IMR-90 (cell line): ENCODE data around the gene PRSS58. TPM values are rescaled to one million over a fixed set of nuclear protein-coding genes. Genes with fewer than 3 reads are reported as not detected.

ENCODE experiments used
- ATAC-seq: fragments of 200-7000 bp; cut with Tn5 transposase; 2 replicates; pipeline ENCODE4 v1.9.1; 2020; ENCODE audit warnings: low read depth, mild to moderate bottlenecking, moderate library complexity
- Bru-seq: library from RNA; stranded (reverse); fragments of 400-500 nt; gene quantifications from one replicate; lab custom pipeline; 2021; lab: Mats Ljungman, UMichigan
- BruChase-seq, 2 experiments: library from RNA; stranded (reverse); fragments of 400-500 nt; gene quantifications; one replicate each; lab custom pipeline; 2021; lab: Mats Ljungman, UMichigan
- BruUV-seq: library from RNA; stranded (reverse); fragments of 400-500 nt; replicated peaks from 2 replicates; lab custom pipeline; 2021; lab: Mats Ljungman, UMichigan
- CTCF ChIA-PET: fragments of 300-600 bp; formaldehyde crosslinking; extraction: SDS; loops from one replicate; lab custom pipeline; 2021; ENCODE audit warnings: antibody characterized with exemption; lab: Yijun Ruan, JAX
- POLR2A ChIA-PET: fragments of 300-600 bp; sonication (Branson Sonifier 250); formaldehyde crosslinking; loops from one replicate; lab custom pipeline; 2022; ENCODE audit warnings: antibody characterized with exemption; ENCODE audit not compliant: unreplicated experiment; lab: Charles Lee
- DNase-seq: peaks from one replicate; pipeline ENCODE4 v3.0.0; 2013
- H2AFZ ChIP-seq: replicated peaks from 2 replicates; pipeline ENCODE3; 2013; ENCODE audit warnings: low read length, mild to moderate bottlenecking; ENCODE audit not compliant: poor library complexity
- H2AK5ac ChIP-seq: 2 replicates; pipeline ENCODE4 v1.6.1; 2013; ENCODE audit warnings: low read depth, low read length, inconsistent platforms
- H2AK9ac ChIP-seq: replicated peaks from 2 replicates; pipeline ENCODE3; 2013; ENCODE audit warnings: mild to moderate bottlenecking, low read depth, low read length, moderate library complexity; ENCODE audit not compliant: poor library complexity
- H2BK120ac ChIP-seq: 2 replicates; pipeline ENCODE4 v1.6.1; 2013; ENCODE audit warnings: low read depth, low read length, inconsistent platforms
- H2BK15ac ChIP-seq: 3 replicates; pipeline ENCODE4 v1.6.1; 2013; ENCODE audit warnings: low read depth, low read length, inconsistent platforms
- H2BK20ac ChIP-seq: 2 replicates; pipeline ENCODE4 v1.6.1; 2013; ENCODE audit warnings: low read depth, mild to moderate bottlenecking, inconsistent platforms, low read length, moderate library complexity
- H2BK5ac ChIP-seq: 2 replicates; pipeline ENCODE4 v1.6.1; 2013; ENCODE audit warnings: mild to moderate bottlenecking, low read depth, low read length, inconsistent platforms; ENCODE audit not compliant: poor library complexity, severe bottlenecking
- H3K14ac ChIP-seq: replicated peaks from 2 replicates; pipeline ENCODE4 v1.6.1; 2013; ENCODE audit warnings: low read depth, low read length, inconsistent platforms
- H3K18ac ChIP-seq: 2 replicates; pipeline ENCODE4 v1.6.1; 2013; ENCODE audit warnings: low read depth, low read length, control low read depth
- H3K23ac ChIP-seq: 2 replicates; pipeline ENCODE4 v1.6.1; 2013; ENCODE audit warnings: low read depth, low read length, inconsistent platforms
- H3K27ac ChIP-seq: 2 replicates; pipeline ENCODE4 v1.5.1; 2013; ENCODE audit warnings: mild to moderate bottlenecking, control low read depth, low read length; ENCODE audit not compliant: insufficient read depth
- H3K27me3 ChIP-seq: 2 replicates; pipeline ENCODE4 v1.6.1; 2013; ENCODE audit warnings: low read length; ENCODE audit not compliant: control insufficient read depth, insufficient read depth
- H3K36me3 ChIP-seq: 2 replicates; pipeline ENCODE4 v1.6.1; 2013; ENCODE audit warnings: low read length, mixed read lengths; ENCODE audit not compliant: control insufficient read depth, insufficient read depth
- H3K4ac ChIP-seq: 2 replicates; pipeline ENCODE4 v1.6.1; 2013; ENCODE audit warnings: low read depth, low read length, inconsistent platforms
- H3K4me1 ChIP-seq: 2 replicates; pipeline ENCODE4 v1.6.1; 2013; ENCODE audit warnings: low read length, mixed read lengths; ENCODE audit not compliant: control insufficient read depth, insufficient read depth
- H3K4me2 ChIP-seq: 2 replicates; pipeline ENCODE4 v1.6.1; 2013; ENCODE audit warnings: low read depth, mild to moderate bottlenecking, control low read depth, low read length, moderate library complexity
- H3K4me3 ChIP-seq: 2 replicates; pipeline ENCODE4 v1.5.1; 2013; ENCODE audit warnings: low read depth, mild to moderate bottlenecking, control low read depth, low read length, moderate library complexity; ENCODE audit not compliant: insufficient read depth
- H3K56ac ChIP-seq: 2 replicates; pipeline ENCODE4 v1.6.1; 2013; ENCODE audit warnings: low read length, inconsistent platforms; ENCODE audit not compliant: insufficient read depth; ENCODE audit errors: extremely low read depth
- H3K79me1 ChIP-seq, 2 experiments: 2 replicates each; pipeline ENCODE4 v1.6.1; 2013; ENCODE audit warnings: low read length in 2 of 2, inconsistent platforms in 1 of 2, low read depth in 1 of 2
- H3K9ac ChIP-seq: 2 replicates; pipeline ENCODE4 v1.6.1; 2013; ENCODE audit warnings: low read depth, low read length, control low read depth
- H3K9me1 ChIP-seq: 2 replicates; pipeline ENCODE4 v1.6.1; 2013; ENCODE audit warnings: low read length, inconsistent platforms; ENCODE audit not compliant: insufficient read depth
- H3K9me3 ChIP-seq: 2 replicates; pipeline ENCODE4 v1.6.1; 2013; ENCODE audit warnings: low read length; ENCODE audit not compliant: control insufficient read depth, insufficient read depth
- H4K20me1 ChIP-seq: 2 replicates; pipeline ENCODE4 v1.6.1; 2013; ENCODE audit warnings: low read length, inconsistent platforms; ENCODE audit not compliant: insufficient read depth
- H4K5ac ChIP-seq: 2 replicates; pipeline ENCODE4 v1.6.1; 2013; ENCODE audit warnings: mild to moderate bottlenecking, low read depth, low read length, control low read depth
- H4K8ac ChIP-seq, 2 experiments: 2 replicates each; pipeline ENCODE4 v1.6.1; 2013; ENCODE audit warnings: low read depth in 2 of 2, low read length in 2 of 2, control low read depth in 1 of 2, inconsistent platforms in 1 of 2
- H4K91ac ChIP-seq: 2 replicates; pipeline ENCODE4 v1.6.1; 2013; ENCODE audit warnings: low read depth, low read length, inconsistent platforms; ENCODE audit not compliant: insufficient read depth
- CEBPB ChIP-seq: IDR thresholded peaks from 2 replicates; pipeline ENCODE4 v1.6.1; 2012; ENCODE audit warnings: low read depth, low read length, improper control_type of control experiment
- FOS ChIP-seq: fragments of 150-350 bp; IDR thresholded peaks from 2 replicates; pipeline ENCODE4 v1.6.1; 2016; ENCODE audit warnings: low read depth, low read length
- MXI1 ChIP-seq: IDR thresholded peaks from 2 replicates; pipeline ENCODE4 v1.6.1; 2012; ENCODE audit warnings: low read depth, mild to moderate bottlenecking, low read length, moderate library complexity, borderline replicate concordance
- NFE2L2 ChIP-seq: fragments of 150-350 bp; IDR thresholded peaks from 2 replicates; pipeline ENCODE4 v1.6.1; 2016; ENCODE audit warnings: low read depth, mild to moderate bottlenecking, low read length
- RAD21 ChIP-seq: IDR thresholded peaks from 2 replicates; pipeline ENCODE4 v1.6.1; 2012; ENCODE audit warnings: low read length, improper control_type of control experiment
- RCOR1 ChIP-seq: IDR thresholded peaks from 2 replicates; pipeline ENCODE4 v1.6.1; 2012; ENCODE audit warnings: mild to moderate bottlenecking, low read length, improper control_type of control experiment; ENCODE audit not compliant: insufficient replicate concordance
- WGBS, 2 experiments: methylation state at CpG; one replicate each; pipeline versions ENCODE4 v1.1.5 to v1.1.7; 2013; ENCODE audit warnings: missing lambda C conversion rate in 2 of 2; ENCODE audit not compliant: insufficient read length in 1 of 2; ENCODE audit errors: extremely low coverage in 2 of 2; 5-methylcytosine and 5-hydroxymethylcytosine counted together
- dilution Hi-C: fragments of 300-500 bp; cut with HindIII; formaldehyde crosslinking; loops from one replicate; pipeline ENCODE4 v1.14.3; 2018; ENCODE audit warnings: low sequenced_read_pairs; ENCODE audit not compliant: unreplicated experiment
- in situ Hi-C: fragments of 300-500 bp; cut with MboI; formaldehyde crosslinking; loops from 3 replicates; pipeline ENCODE4 v1.14.3; 2019; ENCODE audit warnings: low sequenced_read_pairs, inconsistent platforms, mixed read lengths
- intact Hi-C: fragments of 100-400 bp; cut with micrococcal nuclease; formaldehyde crosslinking; loops from 2 replicates; pipeline ENCODE4 v1.10.0; 2022
- long read RNA-seq: library from polyadenylated mRNA; unstranded; transcript quantifications from one replicate; pipeline ENCODE4 v2.0.0, GENCODE V29; 2021; ENCODE audit not compliant: unreplicated experiment
- polyA plus RNA-seq, 3 experiments: library from polyadenylated mRNA; depleted of rRNA; stranded (reverse); fragments of >200 nt; gene quantifications; 2 replicates each; pipeline ENCODE4 v1.2.3, GENCODE V29; 2012; ENCODE audit warnings: low replicate concordance in 1 of 3
- total RNA-seq: library from RNA; depleted of rRNA; stranded (reverse); fragments of >200 nt; gene quantifications from 2 replicates; pipeline ENCODE4 v1.2.3, GENCODE V29; 2012; rRNA removed
- TF ChIP-seq, protein P1 (sequence below): fragments of 150-350 bp; IDR thresholded peaks from 2 replicates; pipeline ENCODE4 v1.6.1; 2016; ENCODE audit warnings: low read depth, mild to moderate bottlenecking, low read length, moderate library complexity, borderline replicate concordance
- TF ChIP-seq, protein P2 (sequence below): conservative IDR thresholded peaks from 2 replicates; pipeline ENCODE4 v1.5.1; 2012; ENCODE audit warnings: mild to moderate bottlenecking, low read depth, low read length, improper control_type of control experiment

Gene PRSS58, protein sequence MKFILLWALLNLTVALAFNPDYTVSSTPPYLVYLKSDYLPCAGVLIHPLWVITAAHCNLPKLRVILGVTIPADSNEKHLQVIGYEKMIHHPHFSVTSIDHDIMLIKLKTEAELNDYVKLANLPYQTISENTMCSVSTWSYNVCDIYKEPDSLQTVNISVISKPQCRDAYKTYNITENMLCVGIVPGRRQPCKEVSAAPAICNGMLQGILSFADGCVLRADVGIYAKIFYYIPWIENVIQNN
- total RNA-seq (not detected in 2 replicates), polyA plus RNA-seq (2012; rRNA removed) (not detected in 2 replicates), Bru-seq, nascent RNA (not detected), BruChase-seq, experiment 1, labeled RNA remaining after a 6-hour chase (not detected), BruChase-seq, experiment 2, labeled RNA remaining after a 2-hour chase (not detected)
- polyA plus RNA-seq (2012; cell fraction: cytosol; rRNA removed): not detected in 2 replicates
- not detected in 2 replicates for polyA plus RNA-seq (2012; cell fraction: nucleus; rRNA removed; ENCODE audit: low replicate concordance)
- long read RNA-seq: 0 reads

DNA sequence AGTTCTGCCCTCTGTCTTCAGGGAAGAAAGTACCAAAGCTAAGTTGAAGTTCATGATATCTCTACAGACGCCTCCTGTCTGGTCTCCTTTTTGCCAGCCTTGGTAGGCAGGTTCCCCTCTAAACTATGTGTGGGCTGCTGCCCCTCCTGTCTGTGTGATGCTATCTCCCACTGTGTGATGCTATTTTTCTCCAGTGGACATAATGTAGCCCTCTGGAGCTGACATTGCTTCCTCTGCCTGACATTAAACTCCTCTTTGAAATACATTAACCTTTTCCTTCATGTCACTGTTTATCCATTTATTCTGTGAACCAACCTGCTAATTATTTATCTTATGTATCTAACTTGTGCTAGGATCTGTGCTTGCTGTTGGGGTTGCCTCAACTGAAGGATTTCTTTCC is at the start of gene PRSS58:
Gene PRSS58 (minus strand): TSS at position 101 of the 400 bp plus-strand sequence. CDS start 351 bp downstream, outside the sequence.
- Histone ChIP-seq H4K20me1 (no peaks in the 10 kb centered on the region), H3K9me3 (peaks cover 4% of the 10 kb centered on the region), H3K23ac (no peak within 1 kb of the TSS), H3K36me3 (no peaks in the 10 kb centered on the region), H3K4me2 (no peak within 1 kb of the TSS), H4K91ac (no peak within 1 kb of the TSS), H3K18ac (no peak within 1 kb of the TSS), H4K5ac (no peak within 1 kb of the TSS), H2BK20ac (no peak within 1 kb of the TSS), H3K9ac (no peak within 1 kb of the TSS), H4K8ac (no peak within 1 kb of the TSS), H3K4me1 (no peaks in the 10 kb centered on the region), H3K4ac (no peak within 1 kb of the TSS), H3K4me3 (no peak within 1 kb of the TSS), H2AK9ac (no peak within 1 kb of the TSS), H3K27ac (no peak within 1 kb of the TSS), H3K56ac (no peak within 1 kb of the TSS), H2AFZ (no peak within 1 kb of the TSS), H3K14ac (no peak within 1 kb of the TSS), H3K79me1 (no peaks in the 10 kb centered on the region), H2BK5ac (no peak within 1 kb of the TSS), H2AK5ac (no peak within 1 kb of the TSS), H3K9me1 (no peaks in the 10 kb centered on the region), H2BK15ac (no peak within 1 kb of the TSS), H2BK120ac (no peak within 1 kb of the TSS), H3K27me3 (no peaks in the 10 kb centered on the region)
- intact Hi-C loops: no loop called here
- TF ChIP-seq RCOR1: no peak
- TF ChIP-seq, protein P1, sequence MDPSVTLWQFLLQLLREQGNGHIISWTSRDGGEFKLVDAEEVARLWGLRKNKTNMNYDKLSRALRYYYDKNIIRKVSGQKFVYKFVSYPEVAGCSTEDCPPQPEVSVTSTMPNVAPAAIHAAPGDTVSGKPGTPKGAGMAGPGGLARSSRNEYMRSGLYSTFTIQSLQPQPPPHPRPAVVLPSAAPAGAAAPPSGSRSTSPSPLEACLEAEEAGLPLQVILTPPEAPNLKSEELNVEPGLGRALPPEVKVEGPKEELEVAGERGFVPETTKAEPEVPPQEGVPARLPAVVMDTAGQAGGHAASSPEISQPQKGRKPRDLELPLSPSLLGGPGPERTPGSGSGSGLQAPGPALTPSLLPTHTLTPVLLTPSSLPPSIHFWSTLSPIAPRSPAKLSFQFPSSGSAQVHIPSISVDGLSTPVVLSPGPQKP: no peak
- no peak for TF ChIP-seq FOS
- TF ChIP-seq, protein P2, sequence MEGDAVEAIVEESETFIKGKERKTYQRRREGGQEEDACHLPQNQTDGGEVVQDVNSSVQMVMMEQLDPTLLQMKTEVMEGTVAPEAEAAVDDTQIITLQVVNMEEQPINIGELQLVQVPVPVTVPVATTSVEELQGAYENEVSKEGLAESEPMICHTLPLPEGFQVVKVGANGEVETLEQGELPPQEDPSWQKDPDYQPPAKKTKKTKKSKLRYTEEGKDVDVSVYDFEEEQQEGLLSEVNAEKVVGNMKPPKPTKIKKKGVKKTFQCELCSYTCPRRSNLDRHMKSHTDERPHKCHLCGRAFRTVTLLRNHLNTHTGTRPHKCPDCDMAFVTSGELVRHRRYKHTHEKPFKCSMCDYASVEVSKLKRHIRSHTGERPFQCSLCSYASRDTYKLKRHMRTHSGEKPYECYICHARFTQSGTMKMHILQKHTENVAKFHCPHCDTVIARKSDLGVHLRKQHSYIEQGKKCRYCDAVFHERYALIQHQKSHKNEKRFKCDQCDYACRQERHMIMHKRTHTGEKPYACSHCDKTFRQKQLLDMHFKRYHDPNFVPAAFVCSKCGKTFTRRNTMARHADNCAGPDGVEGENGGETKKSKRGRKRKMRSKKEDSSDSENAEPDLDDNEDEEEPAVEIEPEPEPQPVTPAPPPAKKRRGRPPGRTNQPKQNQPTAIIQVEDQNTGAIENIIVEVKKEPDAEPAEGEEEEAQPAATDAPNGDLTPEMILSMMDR: no peak
- TF ChIP-seq CEBPB: no peak
- no peak for TF ChIP-seq NFE2L2
- TF ChIP-seq MXI1: no peak
- TF ChIP-seq RAD21: no peak
- DNase-seq (no peak), ATAC-seq (no peak)
- ChIA-PET CTCF (interaction anchor here (0.6 kb wide), 1 partner anchor 26 kb away, joined by 3 read pairs; no protein-coding TSS in a partner anchor), POLR2A (no interaction called here)
- dilution Hi-C loops: no loop called here
- no CpG with 5 or more reads among the region's 1 CpG for WGBS, 2 experiments
- no TSS peak for BruUV-seq
- in situ Hi-C loops: no loop called here
